Small intestine (tissue), 7 donors: Measurements from ENCODE around the gene MON1B. TPM values are rescaled to one million over a fixed set of nuclear protein-coding genes. Genes with fewer than 3 reads are reported as not detected.
"Not testable (repeated sequence)": the region's sequence is repeated elsewhere in the genome, so short reads cannot be mapped to it uniquely, and the experiment has no call there.

ENCODE experiments used
- DNase-seq, 2 donors: peaks; one replicate each; pipeline versions ENCODE4 v3.0.0 to v3.0.0-alpha.2; 2013
- FAIRE-seq: peaks from 2 replicates; lab custom pipeline; 2012; peaks lifted over from hg19 to GRCh38; lab: Jason Lieb, UNC
- H3K27ac ChIP-seq, 3 donors: one replicate each; pipeline ENCODE4 v1.5.1; 2013; ENCODE audit warnings: low read length in 2 of 3, mild to moderate bottlenecking in 2 of 3, control low read depth in 1 of 3, inconsistent platforms in 1 of 3, low read depth in 1 of 3, moderate library complexity in 1 of 3
- H3K27me3 ChIP-seq, 3 donors: one replicate each; pipeline ENCODE4 v1.6.1; 2013; ENCODE audit warnings: low read length in 3 of 3, inconsistent platforms in 1 of 3; ENCODE audit not compliant: control insufficient read depth in 3 of 3, insufficient read depth in 3 of 3
- H3K36me3 ChIP-seq, 3 donors: one replicate each; pipeline ENCODE4 v1.6.1; 2013; ENCODE audit warnings: low read length in 3 of 3, inconsistent platforms in 1 of 3, low read depth in 1 of 3, mild to moderate bottlenecking in 1 of 3, moderate library complexity in 1 of 3; ENCODE audit not compliant: control insufficient read depth in 3 of 3, insufficient read depth in 2 of 3
- H3K4me1 ChIP-seq, 3 donors: one replicate each; pipeline ENCODE4 v1.6.1; 2013; ENCODE audit warnings: low read length in 2 of 3, inconsistent platforms in 1 of 3, low read depth in 1 of 3, mild to moderate bottlenecking in 1 of 3, moderate library complexity in 1 of 3; ENCODE audit not compliant: control insufficient read depth in 3 of 3, insufficient read depth in 2 of 3
- H3K4me3 ChIP-seq, 3 donors: one replicate each; pipeline ENCODE4 v1.5.1; 2013; ENCODE audit warnings: low read length in 3 of 3, control low read depth in 1 of 3, inconsistent platforms in 1 of 3, low read depth in 1 of 3, mild to moderate bottlenecking in 1 of 3, moderate library complexity in 1 of 3
- H3K9me3 ChIP-seq, 2 donors: one replicate each; pipeline ENCODE4 v1.6.1; 2013; ENCODE audit warnings: low read depth in 1 of 2, low read length in 1 of 2; ENCODE audit not compliant: control insufficient read depth in 2 of 2, insufficient read depth in 1 of 2
- WGBS, 3 donors: extraction: QIAGEN DNeasy Blood & Tissue Kit; methylation state at CpG; one replicate each; pipeline ENCODE4 v1.1.7; 2013; 5-methylcytosine and 5-hydroxymethylcytosine counted together
- polyA plus RNA-seq, 4 donors: library from polyadenylated mRNA; stranded (reverse) in 3 of 4; unstranded in 1 of 4; fragments of 200-250 nt in 3 of 4; fragments of 120-200 nt in 1 of 4; gene quantifications; one replicate each; pipeline versions ENCODE4 v1.2.1 to v1.2.3, GENCODE V29; 2013
- donor health status: healthy with polysubstance abuse.
- donor health status: control.
- donor health status: control.
- donor health status: Bipolar disorder and iron deficiency.
- donor health status: healthy.

MON1B gene
- polyA plus RNA-seq, 4 donors, result 16.5 to 32.4 (median 20.0) TPM

- Histone ChIP-seq H3K9me3 (no peaks in the 10 kb centered on the region), H3K4me3 (no peak overlapping the region), H3K27ac (no peak overlapping the region), H3K27me3 (no peaks in the 10 kb centered on the region), H3K36me3 (no peaks in the 10 kb centered on the region), H3K4me1 (no peaks in the 10 kb centered on the region)
- FAIRE-seq, result no peak
- WGBS, 3 donors, result 66 to 73% (median 71%) methylated on average over 2 of the region's 2 CpGs
- DNase-seq, result no peak
Measured at GRCh38 chr16:77166726-77167125, 24.3 kb upstream of the MON1B start.

- Histone ChIP-seq H3K4me3 (no peak overlapping the region), H3K36me3 (no peaks in the 10 kb centered on the region), H3K4me1 (no peaks in the 10 kb centered on the region), H3K9me3 (no peaks in the 10 kb centered on the region), H3K27me3 (peaks cover 0 to 2% (median 0%) of the 10 kb centered on the region in 3 donors), H3K27ac (no peak overlapping the region)
- DNase-seq (no peak), FAIRE-seq (no peak)
- 54 to 74% (median 72%) methylated on average over 4 of the region's 4 CpGs for WGBS, 3 donors
Measured at GRCh38 chr16:77168901-77169300, 22.1 kb upstream of the MON1B start.

GRCh38 chr16:77169650-77170236 is 21.2 kb upstream of the MON1B start:
- Histone ChIP-seq H3K27me3 (peaks cover 0 to 2% (median 0%) of the 10 kb centered on the region in 3 donors), H3K4me3 (no peak overlapping the region), H3K9me3 (no peaks in the 10 kb centered on the region), H3K27ac (no peak overlapping the region), H3K36me3 (no peaks in the 10 kb centered on the region), H3K4me1 (no peaks in the 10 kb centered on the region)
- FAIRE-seq (no peak), DNase-seq (peak; percentile 32 to 52)
- WGBS, 3 donors, result 10 to 19% (median 11%) methylated on average over 6 of the region's 6 CpGs

- no peaks in the 10 kb centered on the region for H3K4me1 ChIP-seq
- H3K27me3 ChIP-seq, result peaks cover 0 to 2% (median 0%) of the 10 kb centered on the region in 3 donors
- H3K36me3 ChIP-seq, result no peaks in the 10 kb centered on the region
- H3K9me3 ChIP-seq, result no peaks in the 10 kb centered on the region
- 66 to 70% (median 67%) methylated on average over 4 of the region's 4 CpGs for WGBS, 3 donors
- H3K27ac ChIP-seq, result no peak overlapping the region
- DNase-seq (no peak), FAIRE-seq (no peak)
- H3K4me3 ChIP-seq, result no peak overlapping the region
Measured at GRCh38 chr16:77170805-77171204, 20.2 kb upstream of the MON1B start.

- Histone ChIP-seq H3K27me3 (peaks cover 0 to 2% (median 0%) of the 10 kb centered on the region in 3 donors), H3K4me3 (no peak overlapping the region), H3K9me3 (no peaks in the 10 kb centered on the region), H3K27ac (no peak overlapping the region), H3K36me3 (no peaks in the 10 kb centered on the region), H3K4me1 (no peaks in the 10 kb centered on the region)
- 57 to 72% (median 68%) methylated on average over 5 of the region's 5 CpGs for whole genome bisulfite sequencing, 3 donors
- DNase-seq (peak; percentile 54 to 67), FAIRE-seq (no peak)
Measured at GRCh38 chr16:77171745-77172635, 19.0 kb upstream of the MON1B start.

GRCh38 chr16:77172951-77173350 is 18.0 kb upstream of the MON1B start:
- H3K4me3 ChIP-seq, result no peak overlapping the region
- peaks cover 0 to 2% (median 0%) of the 10 kb centered on the region in 3 donors for H3K27me3 ChIP-seq
- H3K4me1 ChIP-seq, result no peaks in the 10 kb centered on the region
- no peak overlapping the region for H3K27ac ChIP-seq
- FAIRE-seq, result no peak
- no peak for DNase-seq
- H3K9me3 ChIP-seq, result no peaks in the 10 kb centered on the region
- H3K36me3 ChIP-seq, result no peaks in the 10 kb centered on the region

- no peak overlapping the region for H3K4me3 ChIP-seq
- FAIRE-seq (no peak), DNase-seq (no peak)
- no peaks in the 10 kb centered on the region for H3K9me3 ChIP-seq
- H3K27me3 ChIP-seq, result no peaks in the 10 kb centered on the region
- H3K36me3 ChIP-seq, result no peaks in the 10 kb centered on the region
- no peak overlapping the region for H3K27ac ChIP-seq
- 71 to 90% (median 72%) methylated on average over 1 of the region's 1 CpG for WGBS, 3 donors
- no peaks in the 10 kb centered on the region for H3K4me1 ChIP-seq
Measured at GRCh38 chr16:77183137-77183536, 7.9 kb upstream of the MON1B start.

- not testable (repeated sequence) for H3K4me1 ChIP-seq, H3K27ac ChIP-seq, H3K9me3 ChIP-seq, H3K4me3 ChIP-seq, DNase-seq, H3K36me3 ChIP-seq, H3K27me3 ChIP-seq
- WGBS, 3 donors, result 89 to 100% (median 96%) methylated on average over 1 of the region's 1 CpG
- FAIRE-seq, result peak; percentile 33
Measured at GRCh38 chr16:77186298-77186697, 4.7 kb upstream of the MON1B start.
